Pancreas (tissue), 10 donors: ENCODE results near the gene RGS13. TPM values are rescaled to one million over a fixed set of nuclear protein-coding genes. Genes with fewer than 3 reads are reported as not detected.

Source experiments
- ATAC-seq, 4 donors: fragments of 200-7000 bp; cut with Tn5 transposase; one replicate each; pipeline versions ENCODE4 v1.8.0 to v1.9.1; 2020; ENCODE audit warnings: mild to moderate bottlenecking in 4 of 4, moderate library complexity in 4 of 4
- DNase-seq, 6 donors: peaks; one replicate each; pipeline ENCODE4 v3.0.0-alpha.2; 2020
- FAIRE-seq: peaks from 2 replicates; lab custom pipeline; 2012; peaks lifted over from hg19 to GRCh38; lab: Jason Lieb, UNC
- H3K27ac ChIP-seq, 4 donors: fragments of 200-600 bp; sonication (generic); 1 replicate in 3 of 4; 2 replicates in 1 of 4; pipeline versions ENCODE4 v1.5.0 to v1.8.0; 2020
- H3K27me3 ChIP-seq, 4 donors: fragments of 200-600 bp; one replicate each; pipeline ENCODE4 v1.8.0; 2021
- H3K36me3 ChIP-seq, 3 donors: fragments of 200-600 bp; sonication (generic) in 1 of 3; one replicate each; pipeline versions ENCODE4 v1.5.0 to v1.8.0; 2020 to 2021
- H3K4me1 ChIP-seq, 3 donors: fragments of 200-600 bp; one replicate each; pipeline ENCODE4 v1.8.0; 2021
- H3K4me3 ChIP-seq, 4 donors: fragments of 200-600 bp; sonication (generic) in 2 of 4; one replicate each; pipeline versions ENCODE4 v1.5.0 to v1.8.0; 2020 to 2021
- H3K9me3 ChIP-seq, 4 donors: fragments of 200-600 bp; one replicate each; pipeline ENCODE4 v1.8.0; 2021
- CTCF ChIP-seq, 4 donors: fragments of 200-600 bp; sonication (generic) in 3 of 4; IDR thresholded peaks; one replicate each; pipeline versions ENCODE4 v1.5.0 to v1.8.0; 2021; ENCODE audit warnings: antibody characterized with exemption in 4 of 4
- WGBS, 2 donors: extraction: QIAGEN DNeasy Blood & Tissue Kit; methylation state at CpG; one replicate each; pipeline ENCODE4 v1.1.7; 2013; 5-methylcytosine and 5-hydroxymethylcytosine counted together
- intact Hi-C, 3 donors: fragments of 100-400 bp; cut with DNase I; formaldehyde crosslinking; loops; one replicate each; pipeline versions ENCODE4 v1.11.1 to v1.14.2; 2022
- polyA plus RNA-seq, 2 donors: library from polyadenylated mRNA; stranded (reverse); fragments of 200-250 nt; gene quantifications; one replicate each; pipeline ENCODE4 v1.2.3, GENCODE V29; 2013
- total RNA-seq, 6 donors: library from RNA; stranded (reverse); fragmentation: NEBNext Ultra II Directional in 4 of 6; extraction: Animal tissue kit (Norgen Biotek cat#: 25700) in 4 of 6; gene quantifications; one replicate each; pipeline versions ENCODE4 v1.2.1 to v1.2.4, GENCODE V29; 2021 to 2023
- donor health status: healthy with polysubstance abuse.
- donor health status: DM: no; HTN: no; CAD: no; lungs with moderate emphysema.
- donor health status: DM: no; HTN: no; CAD: no.
- donor health status: control.
- donor health status: control.
- donor health status: Bipolar disorder and iron deficiency.
- donor health status: DM: yes; HTN: yes; CAD: no.
- donor health status: DM: no; HTN: no; CAD: no.
- donor health status: DM: no; HTN: no; CAD: no.
- donor health status: DM: yes; HTN: yes; CAD: no.

RGS13 gene
- total and polyA plus RNA-seq, 8 donors = 0.21 to 0.84 (median 0.25) TPM; not detected in 2

- no peak for DNase-seq
- intact Hi-C loops = no loop called here
- peaks cover 10 to 17% (median 17%) of the 10 kb centered on the region in 3 donors for H3K4me1 ChIP-seq
- H3K9me3 ChIP-seq = no peaks in the 10 kb centered on the region
- no peaks in the 10 kb centered on the region for H3K36me3 ChIP-seq
- TF ChIP-seq CTCF (IDR thresholded peaks at IDR 0.05) = no peak
- FAIRE-seq = no peak
- no peaks in the 10 kb centered on the region for H3K27me3 ChIP-seq
- ATAC-seq = no peak
- H3K27ac ChIP-seq = no peak overlapping the region
- WGBS, 2 donors = 88 to 92% methylated on average over 5 of the region's 5 CpGs
- H3K4me3 ChIP-seq = no peak overlapping the region
These were observed 67.6 kb downstream of the RGS13 start for GRCh38 chr1:192703283-192704206.

GRCh38 chr1:192705510-192705909 is 69.6 kb downstream of the RGS13 start:
- FAIRE-seq = no peak
- 84 to 96% methylated on average over 2 of the region's 2 CpGs for WGBS, 2 donors

GRCh38 chr1:192706936-192707335 is 71.0 kb downstream of the RGS13 start:
- no peak overlapping the region for H3K4me3 ChIP-seq
- intact Hi-C loops = no loop called here
- no peaks in the 10 kb centered on the region for H3K27me3 ChIP-seq
- no peak for ATAC-seq
- WGBS, 2 donors = 80 to 94% methylated on average over 2 of the region's 2 CpGs
- H3K27ac ChIP-seq = no peak overlapping the region
- peaks cover 0 to 5% (median 2%) of the 10 kb centered on the region in 3 donors for H3K4me1 ChIP-seq
- no peak for TF ChIP-seq CTCF (IDR thresholded peaks at IDR 0.05)
- DNase-seq = no peak
- H3K9me3 ChIP-seq = no peaks in the 10 kb centered on the region
- H3K36me3 ChIP-seq = no peaks in the 10 kb centered on the region
- FAIRE-seq = no peak

More at GRCh38 chr1:192705510-192705909, 69.6 kb downstream of the RGS13 start:
- no peak for ATAC-seq
- peaks cover 10 to 17% (median 15%) of the 10 kb centered on the region in 3 donors for H3K4me1 ChIP-seq
- TF ChIP-seq CTCF (IDR thresholded peaks at IDR 0.05) = no peak
- no peak overlapping the region for H3K4me3 ChIP-seq
- no peaks in the 10 kb centered on the region for H3K27me3 ChIP-seq
- intact Hi-C loops = no loop called here
- no peaks in the 10 kb centered on the region for H3K9me3 ChIP-seq
- H3K36me3 ChIP-seq = no peaks in the 10 kb centered on the region
- no peak for DNase-seq
- H3K27ac ChIP-seq = no peak overlapping the region

- DNase-seq = no peak
- Histone ChIP-seq H3K4me3 (no peak overlapping the region), H3K9me3 (no peaks in the 10 kb centered on the region), H3K36me3 (no peaks in the 10 kb centered on the region), H3K27ac (no peak overlapping the region), H3K27me3 (no peaks in the 10 kb centered on the region), H3K4me1 (no peaks in the 10 kb centered on the region)
- no peak for FAIRE-seq
- intact Hi-C loops = no loop called here
- WGBS, 2 donors = 84 to 87% methylated on average over 3 of the region's 3 CpGs
- no peak for ATAC-seq
- no peak for TF ChIP-seq CTCF (IDR thresholded peaks at IDR 0.05)
These were observed 72.1 kb downstream of the RGS13 start for GRCh38 chr1:192707978-192708547.
